Ishikawa (cell line): ENCODE results near the gene GPN2.

Experiments used
- CEBPB ChIP-seq: IDR thresholded peaks from 2 replicates; pipeline ENCODE4 v1.6.1; 2012
- NFIC ChIP-seq: IDR thresholded peaks from 2 replicates; pipeline ENCODE4 v1.6.1; 2012
- RAD21 ChIP-seq: IDR thresholded peaks from 2 replicates; pipeline ENCODE4 v1.6.1; 2012; ENCODE audit warnings: low read depth
- TAF1 ChIP-seq: IDR thresholded peaks from 2 replicates; pipeline ENCODE4 v1.6.1; 2012; ENCODE audit warnings: low read depth, mild to moderate bottlenecking
- TF ChIP-seq, protein P1 (sequence below): IDR thresholded peaks from 2 replicates; pipeline ENCODE4 v1.6.1; 2012
- TF ChIP-seq, protein P2 (sequence below): IDR thresholded peaks from 2 replicates; pipeline ENCODE4 v1.6.1; 2012; ENCODE audit warnings: low read depth, mild to moderate bottlenecking

DNA sequence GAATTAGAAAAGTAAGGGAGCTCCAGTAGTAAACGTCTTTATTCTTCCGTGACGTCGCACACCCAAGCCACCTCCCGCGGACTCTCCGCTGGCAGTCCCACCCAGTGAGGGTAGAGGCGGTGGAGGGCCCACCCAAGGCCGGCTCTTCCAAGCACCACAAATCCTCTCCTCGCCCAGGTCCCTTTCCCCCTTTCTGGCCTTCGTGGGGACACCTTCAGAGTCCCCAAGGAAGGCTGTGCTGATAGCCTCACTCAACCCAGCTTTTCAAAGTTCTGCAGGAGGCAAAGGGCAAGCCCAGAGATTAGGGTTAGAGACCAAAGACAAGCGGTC lies 349 bp upstream of the GPN2 start:
- TF ChIP-seq CEBPB (no peak), NFIC (no peak), RAD21 (no peak), TAF1 (no peak; the same call in 1 of the 2 replicates)
- TF ChIP-seq, protein P1, sequence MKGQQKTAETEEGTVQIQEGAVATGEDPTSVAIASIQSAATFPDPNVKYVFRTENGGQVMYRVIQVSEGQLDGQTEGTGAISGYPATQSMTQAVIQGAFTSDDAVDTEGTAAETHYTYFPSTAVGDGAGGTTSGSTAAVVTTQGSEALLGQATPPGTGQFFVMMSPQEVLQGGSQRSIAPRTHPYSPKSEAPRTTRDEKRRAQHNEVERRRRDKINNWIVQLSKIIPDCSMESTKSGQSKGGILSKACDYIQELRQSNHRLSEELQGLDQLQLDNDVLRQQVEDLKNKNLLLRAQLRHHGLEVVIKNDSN: no peak
- TF ChIP-seq, protein P2, sequence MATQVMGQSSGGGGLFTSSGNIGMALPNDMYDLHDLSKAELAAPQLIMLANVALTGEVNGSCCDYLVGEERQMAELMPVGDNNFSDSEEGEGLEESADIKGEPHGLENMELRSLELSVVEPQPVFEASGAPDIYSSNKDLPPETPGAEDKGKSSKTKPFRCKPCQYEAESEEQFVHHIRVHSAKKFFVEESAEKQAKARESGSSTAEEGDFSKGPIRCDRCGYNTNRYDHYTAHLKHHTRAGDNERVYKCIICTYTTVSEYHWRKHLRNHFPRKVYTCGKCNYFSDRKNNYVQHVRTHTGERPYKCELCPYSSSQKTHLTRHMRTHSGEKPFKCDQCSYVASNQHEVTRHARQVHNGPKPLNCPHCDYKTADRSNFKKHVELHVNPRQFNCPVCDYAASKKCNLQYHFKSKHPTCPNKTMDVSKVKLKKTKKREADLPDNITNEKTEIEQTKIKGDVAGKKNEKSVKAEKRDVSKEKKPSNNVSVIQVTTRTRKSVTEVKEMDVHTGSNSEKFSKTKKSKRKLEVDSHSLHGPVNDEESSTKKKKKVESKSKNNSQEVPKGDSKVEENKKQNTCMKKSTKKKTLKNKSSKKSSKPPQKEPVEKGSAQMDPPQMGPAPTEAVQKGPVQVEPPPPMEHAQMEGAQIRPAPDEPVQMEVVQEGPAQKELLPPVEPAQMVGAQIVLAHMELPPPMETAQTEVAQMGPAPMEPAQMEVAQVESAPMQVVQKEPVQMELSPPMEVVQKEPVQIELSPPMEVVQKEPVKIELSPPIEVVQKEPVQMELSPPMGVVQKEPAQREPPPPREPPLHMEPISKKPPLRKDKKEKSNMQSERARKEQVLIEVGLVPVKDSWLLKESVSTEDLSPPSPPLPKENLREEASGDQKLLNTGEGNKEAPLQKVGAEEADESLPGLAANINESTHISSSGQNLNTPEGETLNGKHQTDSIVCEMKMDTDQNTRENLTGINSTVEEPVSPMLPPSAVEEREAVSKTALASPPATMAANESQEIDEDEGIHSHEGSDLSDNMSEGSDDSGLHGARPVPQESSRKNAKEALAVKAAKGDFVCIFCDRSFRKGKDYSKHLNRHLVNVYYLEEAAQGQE: no peak
